Measurements from ENCODE around the gene CTSC. TPM values are rescaled to one million over a fixed set of nuclear protein-coding genes. Genes with fewer than 3 reads are reported as not detected.

The CTSC gene
- total and polyA plus RNA-seq, 2 of the 13 experiments (the other 11 are each of a cell fraction or from before 2014, with no cell fraction given) = 144 to 210 TPM

DNA sequence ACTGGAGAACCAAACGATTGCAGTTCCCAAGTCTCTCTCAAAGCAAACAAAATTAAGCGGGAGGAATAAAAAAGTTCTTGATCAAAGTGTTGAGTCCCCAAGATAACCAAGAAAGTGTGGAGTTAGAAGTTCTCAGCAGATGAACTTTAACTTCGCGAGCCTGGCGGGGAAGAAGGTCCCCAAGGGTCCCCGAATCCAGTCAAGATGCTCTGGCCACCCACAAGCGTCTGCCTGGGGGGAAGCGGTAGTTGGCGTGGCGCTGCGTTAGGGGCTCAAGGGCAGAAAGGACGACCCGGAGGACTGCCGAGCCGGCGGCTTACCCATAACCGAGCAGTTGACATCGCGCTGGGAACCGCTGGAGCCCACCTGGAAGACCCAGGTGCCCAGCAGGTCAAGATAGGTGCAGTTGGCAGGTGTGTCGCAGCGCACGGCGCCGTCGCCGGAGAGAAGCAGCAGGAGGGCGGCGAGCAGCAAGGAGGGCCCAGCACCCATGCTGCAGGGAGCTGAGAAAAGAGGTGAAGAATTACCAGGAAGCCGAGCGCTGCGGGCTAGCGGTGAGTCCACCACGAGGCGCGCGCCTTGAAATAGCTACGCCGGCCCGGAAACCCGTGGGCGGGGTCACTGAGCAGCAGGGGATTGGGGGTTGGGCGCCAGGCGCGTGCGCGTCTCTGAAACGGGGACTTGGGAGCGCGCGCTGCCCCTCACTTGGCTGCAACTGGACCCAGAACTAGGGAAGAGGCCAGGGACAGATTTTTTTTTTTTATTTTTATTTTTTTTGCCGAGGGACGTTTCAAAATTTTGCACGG is at the start of gene CTSC (continued):
- peak; percentile 84 for TF ChIP-seq ZNF687 (CRISPR knock-in tag; IDR thresholded peaks at IDR 0.05)
- 0 out of 2 replicates have a peak, but pooled peaks have one; percentile 52 for TF ChIP-seq PRMT3 (CRISPR knock-in tag; IDR thresholded peaks at IDR 0.05; ENCODE audit: borderline replicate concordance, low read depth)
- TF ChIP-seq, protein P1, sequence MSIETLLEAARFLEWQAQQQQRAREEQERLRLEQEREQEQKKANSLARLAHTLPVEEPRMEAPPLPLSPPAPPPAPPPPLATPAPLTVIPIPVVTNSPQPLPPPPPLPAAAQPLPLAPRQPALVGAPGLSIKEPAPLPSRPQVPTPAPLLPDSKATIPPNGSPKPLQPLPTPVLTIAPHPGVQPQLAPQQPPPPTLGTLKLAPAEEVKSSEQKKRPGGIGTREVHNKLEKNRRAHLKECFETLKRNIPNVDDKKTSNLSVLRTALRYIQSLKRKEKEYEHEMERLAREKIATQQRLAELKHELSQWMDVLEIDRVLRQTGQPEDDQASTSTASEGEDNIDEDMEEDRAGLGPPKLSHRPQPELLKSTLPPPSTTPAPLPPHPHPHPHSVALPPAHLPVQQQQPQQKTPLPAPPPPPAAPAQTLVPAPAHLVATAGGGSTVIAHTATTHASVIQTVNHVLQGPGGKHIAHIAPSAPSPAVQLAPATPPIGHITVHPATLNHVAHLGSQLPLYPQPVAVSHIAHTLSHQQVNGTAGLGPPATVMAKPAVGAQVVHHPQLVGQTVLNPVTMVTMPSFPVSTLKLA (IDR thresholded peaks at IDR 0.05) = peak; percentile 26; the same call in 1 of the 2 replicates
- no peak for TF ChIP-seq ZNF777 (CRISPR knock-in tag; IDR thresholded peaks at IDR 0.05)
- 0 out of 2 replicates have a peak, but pooled peaks have one; percentile 30 for TF ChIP-seq ZNF430 (CRISPR knock-in tag; IDR thresholded peaks at IDR 0.05)
- TF ChIP-seq, protein P2, sequence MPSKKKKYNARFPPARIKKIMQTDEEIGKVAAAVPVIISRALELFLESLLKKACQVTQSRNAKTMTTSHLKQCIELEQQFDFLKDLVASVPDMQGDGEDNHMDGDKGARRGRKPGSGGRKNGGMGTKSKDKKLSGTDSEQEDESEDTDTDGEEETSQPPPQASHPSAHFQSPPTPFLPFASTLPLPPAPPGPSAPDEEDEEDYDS (CRISPR knock-in tag; IDR thresholded peaks at IDR 0.05) = peak; percentile 95
- TF ChIP-seq KAT7 (CRISPR knock-in tag; IDR thresholded peaks at IDR 0.05; ENCODE audit: borderline replicate concordance) = peak; percentile 41; the same call in 1 of the 2 replicates
- peak; percentile 70 for TF ChIP-seq PHF8 (CRISPR knock-in tag; IDR thresholded peaks at IDR 0.05)
- no peak for TF ChIP-seq ZNF775 (CRISPR knock-in tag; IDR thresholded peaks at IDR 0.05; ENCODE audit: borderline replicate concordance)
- TF ChIP-seq HDAC1 (CRISPR knock-in tag; IDR thresholded peaks at IDR 0.05) = peak; percentile 49; the same call in 1 of the 2 replicates
- no peak for TF ChIP-seq TBL1XR1 (IDR thresholded peaks at IDR 0.05; ENCODE audit: borderline replicate concordance, low read length, partially characterized antibody)
- TF ChIP-seq MXI1 (IDR thresholded peaks at IDR 0.05; ENCODE audit: borderline replicate concordance, low read depth, low read length) = peak; percentile 80; the same call in 1 of the 3 replicates
- TF ChIP-seq ZNF768 (CRISPR knock-in tag; IDR thresholded peaks at IDR 0.05) = peak; percentile 45; the same call in 1 of the 2 replicates
- TF ChIP-seq HNF1A (IDR thresholded peaks at IDR 0.05; ENCODE audit: low read depth) = no peak
- no peak; the same call in 1 of the 2 replicates for TF ChIP-seq HNF1A (CRISPR knock-in tag; IDR thresholded peaks at IDR 0.05; ENCODE audit: borderline replicate concordance)
- 0 out of 2 replicates have a peak, but pooled peaks have one; percentile 47 for TF ChIP-seq ZNF670 (CRISPR knock-in tag; IDR thresholded peaks at IDR 0.05; ENCODE audit: borderline replicate concordance)
- no peak for TF ChIP-seq ZNF557 (CRISPR knock-in tag; IDR thresholded peaks at IDR 0.05)
- TF ChIP-seq ZKSCAN5 (CRISPR knock-in tag; IDR thresholded peaks at IDR 0.05) = peak; percentile 88
